ENCODE results near the gene PIK3IP1. TPM values are rescaled to one million over a fixed set of nuclear protein-coding genes. Genes with fewer than 3 reads are reported as not detected.

PIK3IP1 gene
- total RNA-seq, 1 donor from 2014 or later: 5.0 TPM

DNA sequence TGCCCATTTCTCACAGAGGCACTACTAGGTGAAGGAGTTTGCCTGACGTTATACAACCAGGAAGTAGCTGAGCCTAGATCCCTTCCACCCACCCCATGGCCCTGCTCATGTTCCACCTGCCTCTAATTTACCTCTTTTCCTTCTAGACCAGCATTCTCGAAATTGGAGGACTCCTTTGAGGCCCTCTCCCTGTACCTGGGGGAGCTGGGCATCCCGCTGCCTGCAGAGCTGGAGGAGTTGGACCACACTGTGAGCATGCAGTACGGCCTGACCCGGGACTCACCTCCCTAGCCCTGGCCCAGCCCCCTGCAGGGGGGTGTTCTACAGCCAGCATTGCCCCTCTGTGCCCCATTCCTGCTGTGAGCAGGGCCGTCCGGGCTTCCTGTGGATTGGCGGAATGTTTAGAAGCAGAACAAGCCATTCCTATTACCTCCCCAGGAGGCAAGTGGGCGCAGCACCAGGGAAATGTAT lies 14.1 kb downstream of the PIK3IP1 start:
- no peak for DNase-seq (ENCODE audit: low spot score)
- no peaks in the 10 kb centered on the region for H3K27me3 Mint-ChIP-seq (ENCODE audit: low read depth)
- H3K27ac Mint-ChIP-seq (ENCODE audit: unreplicated experiment): no peak overlapping the region
- H3K9me3 Mint-ChIP-seq (ENCODE audit: low read depth): no peaks in the 10 kb centered on the region
- no peaks in the 10 kb centered on the region for H3K4me1 Mint-ChIP-seq (ENCODE audit: low read depth)
- peaks cover 26% of the 10 kb centered on the region for H3K36me3 Mint-ChIP-seq (ENCODE audit: low read depth)
- TF ChIP-seq CTCF (IDR thresholded peaks at IDR 0.05): no peak
- H3K4me3 Mint-ChIP-seq (ENCODE audit: unreplicated experiment): no peak overlapping the region

- Mint-ChIP-seq H3K36me3 (ENCODE audit: low read depth) (peaks cover 26% of the 10 kb centered on the region), H3K4me1 (ENCODE audit: low read depth) (no peaks in the 10 kb centered on the region), H3K4me3 (ENCODE audit: unreplicated experiment) (no peak overlapping the region), H3K9me3 (ENCODE audit: low read depth) (no peaks in the 10 kb centered on the region), H3K27me3 (ENCODE audit: low read depth) (no peaks in the 10 kb centered on the region), H3K27ac (ENCODE audit: unreplicated experiment) (no peak overlapping the region)
- DNase-seq (ENCODE audit: low spot score): no peak
- TF ChIP-seq CTCF (IDR thresholded peaks at IDR 0.05): no peak
Measured at GRCh38 chr22:31277741-31278140, 14.5 kb downstream of the PIK3IP1 start.

DNA sequence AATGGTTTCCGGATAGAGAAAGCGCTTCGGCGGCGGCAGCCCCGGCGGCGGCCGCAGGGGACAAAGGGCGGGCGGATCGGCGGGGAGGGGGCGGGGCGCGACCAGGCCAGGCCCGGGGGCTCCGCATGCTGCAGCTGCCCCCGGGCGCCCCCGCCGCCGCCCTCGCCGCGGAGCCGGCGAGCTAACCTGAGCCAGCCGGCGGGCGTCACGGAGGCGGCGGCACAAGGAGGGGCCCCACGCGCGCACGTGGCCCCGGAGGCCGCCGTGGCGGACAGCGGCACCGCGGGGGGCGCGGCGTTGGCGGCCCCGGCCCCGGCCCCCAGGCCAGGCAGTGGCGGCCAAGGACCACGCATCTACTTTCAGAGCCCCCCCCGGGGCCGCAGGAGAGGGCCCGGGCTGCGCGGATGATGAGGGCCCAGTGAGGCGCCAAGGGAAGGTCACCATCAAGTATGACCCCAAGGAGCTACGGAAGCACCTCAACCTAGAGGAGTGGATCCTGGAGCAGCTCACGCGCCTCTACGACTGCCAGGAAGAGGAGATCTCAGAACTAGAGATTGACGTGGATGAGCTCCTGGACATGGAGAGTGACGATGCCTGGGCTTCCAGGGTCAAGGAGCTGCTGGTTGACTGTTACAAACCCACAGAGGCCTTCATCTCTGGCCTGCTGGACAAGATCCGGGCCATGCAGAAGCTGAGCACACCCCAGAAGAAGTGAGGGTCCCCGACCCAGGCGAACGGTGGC lies 15.7 kb downstream of the PIK3IP1 start:
- TF ChIP-seq CTCF (IDR thresholded peaks at IDR 0.05): no peak
- Mint-ChIP-seq H3K27ac (ENCODE audit: unreplicated experiment) (no peak overlapping the region), H3K9me3 (ENCODE audit: low read depth) (no peaks in the 10 kb centered on the region), H3K4me3 (ENCODE audit: unreplicated experiment) (no peak overlapping the region), H3K36me3 (ENCODE audit: low read depth) (peaks cover 25% of the 10 kb centered on the region), H3K4me1 (ENCODE audit: low read depth) (peaks cover 2% of the 10 kb centered on the region), H3K27me3 (ENCODE audit: low read depth) (no peaks in the 10 kb centered on the region)
- no peak for DNase-seq (ENCODE audit: low spot score)

DNA sequence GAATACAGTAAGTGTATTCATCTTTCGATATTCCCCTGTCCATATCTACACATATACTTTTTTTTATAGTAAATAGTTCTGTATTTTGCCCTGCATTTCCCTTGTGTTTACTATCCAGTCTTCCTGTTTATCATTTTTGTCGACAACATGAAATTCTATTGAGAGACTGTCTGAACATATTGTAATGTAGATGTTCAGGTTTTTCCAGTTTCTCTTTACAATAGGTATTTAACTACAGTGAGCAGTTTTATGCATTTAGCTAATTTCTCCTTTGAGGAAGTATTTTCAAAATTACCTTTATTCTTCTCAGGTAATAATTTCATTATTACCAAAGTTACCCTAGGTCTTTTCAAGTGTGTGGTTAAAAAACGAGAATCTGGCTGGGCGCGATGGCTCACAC lies 16.7 kb downstream of the PIK3IP1 start:
- H3K9me3 Mint-ChIP-seq (ENCODE audit: low read depth): no peaks in the 10 kb centered on the region
- no peak overlapping the region for H3K27ac Mint-ChIP-seq (ENCODE audit: unreplicated experiment)

DNA sequence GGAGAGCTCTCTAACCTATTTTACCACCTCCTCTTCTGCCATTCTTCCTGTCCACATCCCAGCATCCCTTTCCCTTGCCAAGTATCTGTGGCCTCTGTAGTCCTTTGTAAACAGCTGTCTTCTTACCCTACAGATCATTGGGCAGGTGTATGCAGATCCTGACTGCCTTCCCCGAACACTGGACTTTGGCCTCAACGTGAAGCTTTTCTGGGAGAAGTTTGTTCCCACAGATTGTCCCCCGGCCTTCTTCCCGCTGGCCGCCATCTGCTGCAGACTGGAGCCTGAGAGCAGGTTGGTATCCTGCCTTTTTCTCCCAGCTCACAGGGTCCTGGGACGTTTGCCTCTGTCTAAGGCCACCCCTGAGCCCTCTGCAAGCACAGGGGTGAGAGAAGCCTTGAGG lies 17.3 kb downstream of the PIK3IP1 start:
- Mint-ChIP-seq H3K9me3 (ENCODE audit: low read depth) (no peaks in the 10 kb centered on the region), H3K36me3 (ENCODE audit: low read depth) (peaks cover 29% of the 10 kb centered on the region), H3K27ac (ENCODE audit: unreplicated experiment) (no peak overlapping the region), H3K4me1 (ENCODE audit: low read depth) (peaks cover 15% of the 10 kb centered on the region), H3K27me3 (ENCODE audit: low read depth) (no peaks in the 10 kb centered on the region), H3K4me3 (ENCODE audit: unreplicated experiment) (no peak overlapping the region)
- DNase-seq (ENCODE audit: low spot score): no peak
- TF ChIP-seq CTCF (IDR thresholded peaks at IDR 0.05): no peak

More for the DNA sequence above, 16.7 kb downstream of the PIK3IP1 start:
- no peak for DNase-seq (ENCODE audit: low spot score)
- Mint-ChIP-seq H3K4me1 (ENCODE audit: low read depth) (peaks cover 10% of the 10 kb centered on the region), H3K4me3 (ENCODE audit: unreplicated experiment) (no peak overlapping the region), H3K36me3 (ENCODE audit: low read depth) (peaks cover 25% of the 10 kb centered on the region), H3K27me3 (ENCODE audit: low read depth) (no peaks in the 10 kb centered on the region)
- TF ChIP-seq CTCF (IDR thresholded peaks at IDR 0.05): no peak

Data from chondrocyte (in vitro differentiated cells).